Sigmoid colon (tissue), 3 donors: ENCODE data around the gene SPNS2.

ENCODE experiments used
- CTCF ChIP-seq, 4 experiments: fragments of 450-650 bp in 3 of 4; fragments of 200-600 bp in 1 of 4; IDR thresholded peaks; one replicate each; pipeline ENCODE4 v1.5.1; 2016 to 2019; ENCODE audit warnings: antibody characterized with exemption in 4 of 4, mild to moderate bottlenecking in 3 of 4, moderate library complexity in 2 of 4
- POLR2A ChIP-seq, 2 donors: fragments of 450-650 bp; IDR thresholded peaks; one replicate each; pipeline ENCODE4 v1.6.1; 2016; ENCODE audit warnings: antibody characterized with exemption in 2 of 2, mild to moderate bottlenecking in 2 of 2, moderate library complexity in 2 of 2

- TF ChIP-seq CTCF (IDR thresholded peaks at IDR 0.05), result no peak
- TF ChIP-seq POLR2A (IDR thresholded peaks at IDR 0.05), result no peak
Measured at GRCh38 chr17:4540224-4540651, 41.6 kb downstream of the SPNS2 start.
